PC-3 (cell line): ENCODE measurements around the gene ALKBH6. TPM values are rescaled to one million over a fixed set of nuclear protein-coding genes. Genes with fewer than 3 reads are reported as not detected.

Experiments used
- ATAC-seq: fragments of 200-7000 bp; cut with Tn5 transposase; 2 replicates; pipeline ENCODE4 v1.9.1; 2020; ENCODE audit warnings: mild to moderate bottlenecking, moderate library complexity
- BruUV-seq: library from RNA; stranded (reverse); fragments of 400-500 nt; replicated peaks from 2 replicates; lab custom pipeline; 2021; lab: Mats Ljungman, UMichigan
- CTCF ChIA-PET: fragments of 300-600 bp; sonication (Branson Sonifier 250); formaldehyde crosslinking; loops from one replicate; lab custom pipeline; 2022; ENCODE audit warnings: antibody characterized with exemption; lab: Charles Lee
- POLR2A ChIA-PET: fragments of 300-600 bp; sonication (Branson Sonifier 250); formaldehyde crosslinking; loops from one replicate; lab custom pipeline; 2022; ENCODE audit warnings: antibody characterized with exemption; ENCODE audit not compliant: unreplicated experiment; lab: Charles Lee
- DNase-seq: peaks from one replicate; pipeline ENCODE4 v3.0.0-alpha.2; 2015
- H2AFZ ChIP-seq: fragments of 300-600 bp; sonication (generic); 2 replicates; pipeline ENCODE4 v1.6.0; 2016; ENCODE audit warnings: antibody characterized with exemption, low read length
- H3F3A ChIP-seq: fragments of 300-600 bp; sonication (generic); one replicate; pipeline ENCODE4 v1.6.0; 2017; ENCODE audit warnings: antibody characterized with exemption, low read length, control low read depth, mild to moderate bottlenecking; ENCODE audit not compliant: unreplicated experiment
- H3K27ac ChIP-seq: fragments of 300-600 bp; sonication (generic); 2 replicates; pipeline ENCODE4 v1.5.1; 2016; ENCODE audit warnings: mild to moderate bottlenecking, low read length
- H3K27me3 ChIP-seq: fragments of 300-600 bp; sonication (generic); 2 replicates; pipeline ENCODE4 v1.6.1; 2016; ENCODE audit warnings: low read length, mixed read lengths
- H3K36me3 ChIP-seq: fragments of 300-600 bp; sonication (generic); 2 replicates; pipeline ENCODE4 v1.6.1; 2016; ENCODE audit warnings: low read depth, mixed run types, low read length, mixed read lengths
- H3K4me1 ChIP-seq: fragments of 300-600 bp; sonication (generic); 2 replicates; pipeline ENCODE4 v1.5.1; 2016; ENCODE audit warnings: low read length; ENCODE audit not compliant: insufficient read depth
- H3K4me2 ChIP-seq: fragments of 300-600 bp; sonication (generic); 2 replicates; pipeline ENCODE4 v1.6.0; 2016; ENCODE audit warnings: low read length
- H3K4me3 ChIP-seq: fragments of 300-600 bp; sonication (generic); 2 replicates; pipeline ENCODE4 v1.5.1; 2016; ENCODE audit warnings: mild to moderate bottlenecking, low read length, mixed read lengths
- H3K79me2 ChIP-seq: fragments of 300-600 bp; sonication (generic); 2 replicates; pipeline ENCODE4 v1.6.1; 2017; ENCODE audit warnings: low read length, mixed read lengths
- H3K9ac ChIP-seq: fragments of 300-600 bp; sonication (generic); 2 replicates; pipeline ENCODE4 v1.6.0; 2016; ENCODE audit warnings: mild to moderate bottlenecking, low read length
- H3K9me2 ChIP-seq: fragments of 300-600 bp; sonication (generic); replicated peaks from 2 replicates; pipeline ENCODE4 v1.6.1; 2016; ENCODE audit warnings: mixed run types, low read length, mixed read lengths
- H3K9me3 ChIP-seq: fragments of 300-600 bp; sonication (generic); 2 replicates; pipeline ENCODE4 v1.6.1; 2016; ENCODE audit warnings: low read length, mixed read lengths
- H4K20me1 ChIP-seq: fragments of 300-600 bp; sonication (generic); 2 replicates; pipeline ENCODE4 v1.6.1; 2016; ENCODE audit warnings: low read length, mixed read lengths
- CTCF ChIP-seq: fragments of 300-600 bp; sonication (generic); conservative IDR thresholded peaks from 2 replicates; pipeline ENCODE4 v1.5.1; 2017; ENCODE audit warnings: antibody characterized with exemption, low read depth, mild to moderate bottlenecking, low read length
- EZH2 ChIP-seq: fragments of 300-600 bp; sonication (generic); IDR thresholded peaks from one replicate; pipeline ENCODE4 v1.6.1; 2017; ENCODE audit warnings: antibody characterized with exemption, mild to moderate bottlenecking, low read length; ENCODE audit not compliant: unreplicated experiment
- EZH2phosphoT487 ChIP-seq: fragments of 300-600 bp; sonication (generic); IDR thresholded peaks from 2 replicates; pipeline ENCODE4 v1.6.1; 2018; ENCODE audit warnings: mild to moderate bottlenecking, antibody characterized with exemption, low read length, borderline replicate concordance
- intact Hi-C: fragments of 100-400 bp; cut with micrococcal nuclease; formaldehyde crosslinking; loops from 2 replicates; pipeline ENCODE4 v1.9.0; 2023
- total RNA-seq: library from RNA; depleted of rRNA; stranded (reverse); fragments of >200 nt; gene quantifications from 2 replicates; pipeline ENCODE4 v1.2.3, GENCODE V29; 2014

Gene ALKBH6
- total RNA-seq, 1 experiment from 2014 or later = 38.4 TPM

GRCh38 chr19:35996777-35997176 is 17.2 kb downstream of the ALKBH6 start:
- intact Hi-C loops = no loop called here
- POLR2A ChIA-PET = no interaction called here

DNA sequence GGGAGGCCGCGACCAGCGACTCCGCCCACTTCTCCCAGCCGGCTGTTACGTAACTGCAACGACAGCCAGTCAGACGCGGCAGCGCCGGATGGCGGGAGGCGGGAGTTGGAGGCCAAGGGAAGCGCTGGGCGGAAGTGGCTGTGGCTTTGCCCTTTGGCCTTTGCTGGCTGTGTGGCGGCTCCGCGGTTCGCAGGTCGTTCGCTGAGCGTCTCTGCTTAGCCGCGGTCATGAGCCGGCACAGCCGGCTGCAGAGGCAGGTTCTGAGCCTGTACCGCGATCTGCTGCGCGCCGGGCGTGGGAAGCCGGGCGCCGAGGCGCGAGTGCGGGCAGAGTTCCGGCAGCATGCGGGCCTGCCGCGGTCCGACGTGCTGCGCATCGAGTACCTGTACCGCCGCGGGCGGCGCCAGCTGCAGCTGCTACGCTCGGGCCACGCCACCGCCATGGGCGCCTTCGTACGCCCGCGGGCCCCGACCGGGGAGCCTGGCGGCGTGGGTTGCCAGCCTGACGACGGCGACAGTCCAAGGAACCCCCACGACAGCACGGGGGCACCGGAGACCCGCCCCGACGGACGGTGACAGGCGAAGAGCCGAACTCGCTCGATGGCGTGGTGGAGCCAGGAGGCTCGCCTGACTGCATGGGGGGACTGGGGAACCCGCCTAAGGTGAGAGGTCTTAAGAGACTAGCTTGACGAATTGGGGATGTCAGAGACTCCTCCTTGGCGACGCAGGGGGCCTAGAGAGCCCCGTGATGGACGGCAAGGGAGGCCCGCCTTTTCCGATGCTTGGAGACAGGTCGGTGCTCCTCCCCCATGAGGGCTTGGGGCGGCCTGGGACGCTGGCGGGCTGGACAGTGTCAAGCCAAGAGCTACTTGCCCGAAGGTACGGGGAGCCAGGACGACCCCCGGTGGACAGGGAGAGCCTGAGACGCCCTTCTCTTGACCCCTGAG is 18.7 kb downstream of the ALKBH6 start, which contains the start of gene SDHAF1:
TSS of gene SDHAF1 (plus strand) at position 141 of the 946 bp plus-strand sequence. CDS start at position 228, 87 bp downstream.
- Histone ChIP-seq H3K9me3 (no peaks in the 10 kb centered on the region), H3K4me1 (peaks cover 7% of the 10 kb centered on the region), H3K27me3 (no peaks in the 10 kb centered on the region), H3K4me2 (peak within 1 kb of the TSS; percentile 93), H3K79me2 (peaks cover 43% of the 10 kb centered on the region), H3K9me2 (no peaks in the 10 kb centered on the region), H3K4me3 (peak within 1 kb of the TSS; percentile 82), H3K27ac (no peak within 1 kb of the TSS), H3K36me3 (no peaks in the 10 kb centered on the region; the same call in 1 of the 2 replicates), H3F3A (no peaks in the 10 kb centered on the region), H4K20me1 (no peaks in the 10 kb centered on the region), H2AFZ (peak within 1 kb of the TSS; percentile 93), H3K9ac (peak within 1 kb of the TSS; percentile 77)
- ChIA-PET POLR2A (no interaction called here), CTCF (no interaction called here)
- TF ChIP-seq EZH2 (no peak), CTCF (no peak), EZH2phosphoT487 (no peak)
- BruUV-seq = no TSS peak
- intact Hi-C loops = no loop called here
- ATAC-seq (peak; percentile 94), DNase-seq (peak; percentile 89)

More at GRCh38 chr19:35996777-35997176, 17.2 kb downstream of the ALKBH6 start:
- Histone ChIP-seq H3K4me2 (peak overlapping the region; percentile 93), H3K79me2 (peaks cover 43% of the 10 kb centered on the region), H3K27me3 (no peaks in the 10 kb centered on the region), H3K4me1 (peaks cover 7% of the 10 kb centered on the region), H4K20me1 (no peaks in the 10 kb centered on the region), H3K27ac (no peak overlapping the region), H3K9me2 (no peaks in the 10 kb centered on the region), H3K4me3 (peak overlapping the region; percentile 82), H2AFZ (no peak overlapping the region), H3K36me3 (no peaks in the 10 kb centered on the region; the same call in 1 of the 2 replicates), H3K9me3 (no peaks in the 10 kb centered on the region), H3F3A (no peaks in the 10 kb centered on the region), H3K9ac (no peak overlapping the region)
- TF ChIP-seq EZH2phosphoT487 (no peak), EZH2 (no peak), CTCF (no peak)
- no TSS peak for BruUV-seq
- CTCF ChIA-PET = no interaction called here
- ATAC-seq = no peak
- no peak for DNase-seq
